IPS DF 6.9 (cell line): Measurements from ENCODE around the gene GNAL.

ENCODE experiments used
- DNase-seq: peaks from one replicate; pipeline ENCODE4 v3.0.0-alpha.2; 2013; ENCODE audit warnings: low read depth, low spot score
- H3K27ac ChIP-seq: one replicate; pipeline ENCODE4 v1.5.1; 2013; ENCODE audit warnings: low read length, control low read depth
- H3K27me3 ChIP-seq: 2 replicates; pipeline ENCODE4 v1.6.1; 2013; ENCODE audit warnings: mild to moderate bottlenecking, low read length; ENCODE audit not compliant: control insufficient read depth, insufficient read depth
- H3K36me3 ChIP-seq: 2 replicates; pipeline ENCODE4 v1.6.1; 2013; ENCODE audit warnings: low read length; ENCODE audit not compliant: control insufficient read depth, insufficient read depth
- H3K4me1 ChIP-seq: 2 replicates; pipeline ENCODE4 v1.6.1; 2013; ENCODE audit warnings: low read length; ENCODE audit not compliant: control insufficient read depth, insufficient read depth
- H3K4me3 ChIP-seq: 2 replicates; pipeline ENCODE4 v1.5.1; 2013; ENCODE audit warnings: mild to moderate bottlenecking, low read length
- H3K9me3 ChIP-seq: 2 replicates; pipeline ENCODE4 v1.6.1; 2013; ENCODE audit warnings: low read length, inconsistent platforms; ENCODE audit not compliant: control insufficient read depth, insufficient read depth
- WGBS: extraction: QIAGEN DNeasy Blood & Tissue Kit; methylation state at CpG from one replicate; pipeline ENCODE4 v1.1.7; 2013; ENCODE audit warnings: mixed read lengths, missing lambda C conversion rate; ENCODE audit not compliant: insufficient read length, insufficient coverage; 5-methylcytosine and 5-hydroxymethylcytosine counted together

GNAL gene

DNA sequence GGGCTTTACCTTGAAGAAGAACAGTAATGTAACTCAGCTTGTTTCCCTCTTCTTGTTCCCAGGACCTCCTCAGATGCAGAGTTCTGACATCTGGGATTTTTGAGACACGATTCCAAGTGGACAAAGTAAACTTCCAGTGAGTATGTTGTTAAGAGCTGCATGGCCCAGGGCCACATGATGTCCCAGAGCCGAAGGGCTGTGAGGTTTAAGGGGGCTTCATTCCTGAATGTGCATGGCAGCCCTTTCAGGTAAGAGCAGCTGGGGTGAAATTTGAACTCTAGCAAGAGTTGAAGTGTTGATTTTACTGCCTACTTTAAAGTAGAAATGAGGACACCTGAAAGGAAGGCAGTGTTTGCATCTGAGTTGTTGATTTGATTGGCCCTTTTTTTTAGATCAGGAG is 175.4 kb downstream of the GNAL start:
- no CpG with 5 or more reads among the region's 2 CpGs for WGBS
- Histone ChIP-seq H3K27me3 (no peaks in the 10 kb centered on the region), H3K36me3 (no peaks in the 10 kb centered on the region), H3K4me3 (no peak overlapping the region), H3K9me3 (no peaks in the 10 kb centered on the region), H3K4me1 (no peaks in the 10 kb centered on the region), H3K27ac (no peak overlapping the region)
- DNase-seq: no peak

DNA sequence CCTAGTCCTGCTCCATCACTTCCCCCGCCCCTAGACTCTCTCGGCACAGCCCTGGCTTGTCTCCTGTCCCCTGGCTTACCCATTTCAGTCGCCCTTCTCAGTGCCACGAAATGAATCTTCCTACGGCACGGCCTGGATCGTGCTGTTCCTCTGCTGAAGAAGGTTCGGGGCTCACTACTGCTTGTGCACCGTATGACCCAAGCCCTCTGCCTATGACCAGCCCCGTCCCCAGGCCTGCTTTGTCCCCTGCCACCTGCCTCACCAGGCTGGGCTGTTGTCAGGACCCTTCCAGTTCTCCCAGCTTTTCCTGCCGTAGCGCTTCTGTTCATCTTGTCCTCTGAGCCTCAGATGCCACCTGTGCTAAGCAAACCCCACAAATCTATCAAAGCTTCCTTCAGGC is 176.0 kb downstream of the GNAL start:
- Histone ChIP-seq H3K9me3 (no peaks in the 10 kb centered on the region), H3K36me3 (no peaks in the 10 kb centered on the region), H3K27me3 (no peaks in the 10 kb centered on the region), H3K4me3 (no peak overlapping the region), H3K27ac (no peak overlapping the region), H3K4me1 (no peaks in the 10 kb centered on the region)
- no CpG with 5 or more reads among the region's 12 CpGs for WGBS
- no peak for DNase-seq

GRCh38 chr18:11866329-11866728 is 177.3 kb downstream of the GNAL start:
- Histone ChIP-seq H3K36me3 (no peaks in the 10 kb centered on the region), H3K27ac (no peak overlapping the region), H3K4me1 (no peaks in the 10 kb centered on the region), H3K4me3 (no peak overlapping the region), H3K27me3 (no peaks in the 10 kb centered on the region), H3K9me3 (no peaks in the 10 kb centered on the region)
- DNase-seq: no peak
- WGBS: no CpG with 5 or more reads among the region's 10 CpGs

DNA sequence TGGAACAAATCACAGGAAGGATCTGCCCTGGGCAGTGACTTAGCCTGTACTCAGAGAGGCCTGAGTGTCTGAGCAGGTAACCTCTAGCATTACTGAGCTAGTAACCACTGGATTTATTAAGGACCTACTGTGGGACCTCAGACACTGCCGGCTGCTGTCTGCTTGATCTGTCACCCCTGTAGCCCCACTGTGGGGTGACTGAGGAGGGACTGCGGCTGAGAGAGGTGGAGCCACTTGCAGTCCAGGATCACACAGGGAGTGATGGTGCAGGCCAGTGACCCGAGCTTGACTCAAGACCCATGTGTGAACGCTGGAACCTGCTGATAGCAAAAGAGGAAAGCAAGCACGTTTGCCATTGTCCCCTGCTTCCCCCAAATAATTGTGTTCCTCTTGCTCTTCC is 177.7 kb downstream of the GNAL start:
- no CpG with 5 or more reads among the region's 5 CpGs for WGBS
- DNase-seq: no peak
- Histone ChIP-seq H3K4me3 (no peak overlapping the region), H3K9me3 (no peaks in the 10 kb centered on the region), H3K27ac (no peak overlapping the region), H3K27me3 (no peaks in the 10 kb centered on the region), H3K36me3 (no peaks in the 10 kb centered on the region), H3K4me1 (no peaks in the 10 kb centered on the region)

DNA sequence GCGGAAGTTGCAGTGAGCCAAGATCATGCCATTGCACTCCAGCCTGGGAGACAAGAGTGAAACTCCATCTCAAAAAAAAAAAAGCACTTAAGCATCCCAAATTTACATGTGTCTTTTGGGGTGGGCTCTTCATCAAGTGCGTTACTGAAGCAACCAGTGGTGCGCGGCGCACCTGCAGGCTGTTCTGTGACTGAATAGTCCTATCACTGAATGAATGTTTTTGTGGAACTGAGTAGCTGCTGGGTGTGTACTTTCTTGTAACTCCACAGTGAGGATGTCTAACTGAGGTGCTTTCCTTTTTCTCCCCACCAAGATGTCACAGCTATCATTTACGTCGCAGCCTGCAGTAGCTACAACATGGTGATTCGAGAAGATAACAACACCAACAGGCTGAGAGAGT is 179.2 kb downstream of the GNAL start:
- no peak overlapping the region for H3K27ac ChIP-seq
- no CpG with 5 or more reads among the region's 8 CpGs for WGBS

GRCh38 chr18:11871501-11871900 is 182.4 kb downstream of the GNAL start:
- no peak for DNase-seq
- Histone ChIP-seq H3K27ac (no peak overlapping the region), H3K4me3 (no peak overlapping the region), H3K36me3 (no peaks in the 10 kb centered on the region), H3K27me3 (no peaks in the 10 kb centered on the region), H3K9me3 (no peaks in the 10 kb centered on the region), H3K4me1 (no peaks in the 10 kb centered on the region)
- WGBS: no CpG with 5 or more reads among the region's 5 CpGs

More for the DNA sequence above, 179.2 kb downstream of the GNAL start:
- Histone ChIP-seq H3K9me3 (no peaks in the 10 kb centered on the region), H3K36me3 (no peaks in the 10 kb centered on the region), H3K4me3 (no peak overlapping the region), H3K4me1 (no peaks in the 10 kb centered on the region), H3K27me3 (no peaks in the 10 kb centered on the region)
- no peak for DNase-seq

DNA sequence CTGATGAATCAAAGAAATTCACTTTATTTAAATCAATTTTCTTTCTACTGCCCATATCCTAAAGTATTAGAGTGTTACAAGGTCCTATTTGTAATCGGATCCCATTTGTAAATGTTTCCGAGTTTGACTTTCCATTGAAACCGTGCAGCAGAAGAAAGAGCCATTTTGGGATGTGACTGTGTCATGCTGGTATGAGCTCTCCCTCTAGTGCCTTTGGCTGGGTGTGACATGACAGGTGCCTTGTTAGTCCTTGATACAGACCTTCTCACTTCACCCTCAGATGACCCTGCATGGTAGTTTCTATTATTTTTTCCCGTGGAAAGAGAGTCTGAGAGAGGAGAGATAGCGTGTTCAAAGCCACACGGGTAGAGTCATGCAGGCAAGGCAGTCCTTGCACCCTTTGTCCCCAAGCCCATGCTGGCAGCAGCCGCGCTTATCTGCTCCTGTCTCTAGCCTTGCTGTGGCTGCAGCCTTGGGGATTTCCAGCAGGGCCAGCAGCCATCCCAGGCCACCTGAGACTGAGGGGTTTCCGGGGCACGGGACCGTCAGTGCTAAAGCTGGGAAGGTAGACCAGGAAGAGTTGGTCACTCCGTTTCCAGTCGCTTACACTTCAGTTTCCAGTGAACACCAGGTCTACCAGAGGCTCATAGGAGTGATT is 183.5 kb downstream of the GNAL start:
- no peaks in the 10 kb centered on the region for H3K27me3 ChIP-seq
- no peak overlapping the region for H3K4me3 ChIP-seq
- H3K36me3 ChIP-seq: no peaks in the 10 kb centered on the region
- no CpG with 5 or more reads among the region's 13 CpGs for WGBS
- no peaks in the 10 kb centered on the region for H3K4me1 ChIP-seq
- no peak overlapping the region for H3K27ac ChIP-seq
- DNase-seq: no peak
- H3K9me3 ChIP-seq: no peaks in the 10 kb centered on the region

DNA sequence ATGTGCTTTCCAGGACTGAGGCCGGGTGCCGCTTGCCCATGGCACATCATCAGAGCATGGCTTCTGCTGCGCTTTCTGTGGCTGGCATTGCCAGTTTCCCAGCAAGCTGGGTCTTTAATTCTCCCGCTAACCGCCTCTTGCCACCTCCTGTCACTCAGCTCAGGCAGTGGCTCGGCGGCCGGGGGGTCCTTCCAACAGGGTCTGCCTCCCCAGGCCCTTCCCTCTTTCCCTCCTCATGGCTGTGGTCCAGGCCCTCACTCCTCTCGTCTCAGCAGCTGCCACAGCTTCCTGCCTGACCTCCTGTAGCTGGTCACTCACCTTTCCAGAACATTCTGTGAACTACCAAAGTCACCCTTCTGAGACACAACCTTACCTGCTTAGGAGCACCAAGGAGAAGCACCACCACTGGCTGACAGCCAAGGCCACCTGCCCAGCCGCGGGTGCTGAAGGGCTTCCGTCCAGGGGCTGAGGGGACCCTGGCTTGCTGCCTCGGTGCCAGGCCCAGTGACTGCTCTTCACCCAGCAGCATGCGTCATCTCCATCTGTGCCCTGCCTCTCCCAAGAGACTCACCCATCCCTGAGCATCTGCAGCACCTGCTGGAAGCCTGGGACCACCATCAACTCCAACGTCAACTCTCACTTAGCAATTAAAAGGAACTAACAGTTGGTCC is 184.7 kb downstream of the GNAL start:
- no peaks in the 10 kb centered on the region for H3K9me3 ChIP-seq
- H3K27me3 ChIP-seq: no peaks in the 10 kb centered on the region
- H3K36me3 ChIP-seq: no peaks in the 10 kb centered on the region
- no peak overlapping the region for H3K27ac ChIP-seq
- no peak for DNase-seq
- H3K4me1 ChIP-seq: no peaks in the 10 kb centered on the region
- H3K4me3 ChIP-seq: no peak overlapping the region
- WGBS: no CpG with 5 or more reads among the region's 15 CpGs

GRCh38 chr18:11874676-11875075 is 185.6 kb downstream of the GNAL start:
- Histone ChIP-seq H3K27ac (no peak overlapping the region), H3K36me3 (no peaks in the 10 kb centered on the region), H3K4me1 (no peaks in the 10 kb centered on the region), H3K4me3 (no peak overlapping the region), H3K27me3 (no peaks in the 10 kb centered on the region), H3K9me3 (no peaks in the 10 kb centered on the region)
- WGBS: no CpG with 5 or more reads among the region's 8 CpGs
- no peak for DNase-seq

DNA sequence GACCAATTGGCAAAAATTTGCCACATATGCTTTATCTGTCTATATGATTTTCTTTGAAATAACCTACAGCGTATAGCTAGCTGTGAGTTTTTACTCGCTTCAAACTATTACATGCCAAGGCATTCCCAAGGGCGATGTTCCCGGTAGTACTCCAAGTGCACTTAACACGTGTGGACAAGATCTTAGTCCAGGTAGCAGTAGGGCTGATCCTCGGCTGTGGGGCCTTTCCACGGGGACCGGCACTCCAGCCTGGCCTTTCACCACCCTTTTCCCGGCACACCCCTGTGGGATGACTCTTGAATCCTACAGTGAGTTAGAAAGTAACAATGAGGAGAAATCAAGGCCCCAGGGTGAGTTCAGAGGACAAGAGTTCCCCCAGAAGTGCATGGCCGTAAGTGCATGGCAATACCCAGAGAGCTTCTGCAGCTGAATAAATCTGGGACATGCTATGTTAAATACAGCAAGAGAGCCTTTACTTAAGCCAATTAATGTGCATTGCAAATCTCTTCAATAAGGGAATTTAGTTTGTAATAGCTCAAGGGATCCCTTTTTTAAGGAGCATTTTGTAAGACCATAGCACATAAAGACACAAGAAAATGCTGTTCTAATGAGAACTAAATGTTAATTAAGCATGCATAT is 188.6 kb downstream of the GNAL start:
- H3K4me1 ChIP-seq: no peaks in the 10 kb centered on the region
- no peak for DNase-seq
- no peak overlapping the region for H3K27ac ChIP-seq

More for the DNA sequence above, 188.6 kb downstream of the GNAL start:
- Histone ChIP-seq H3K27me3 (no peaks in the 10 kb centered on the region), H3K4me3 (no peak overlapping the region), H3K9me3 (no peaks in the 10 kb centered on the region), H3K36me3 (peaks cover 4% of the 10 kb centered on the region; the same call in 1 of the 2 replicates)
- WGBS: no CpG with 5 or more reads among the region's 10 CpGs
